ENCODE results near the gene CFLAR.

DNA sequence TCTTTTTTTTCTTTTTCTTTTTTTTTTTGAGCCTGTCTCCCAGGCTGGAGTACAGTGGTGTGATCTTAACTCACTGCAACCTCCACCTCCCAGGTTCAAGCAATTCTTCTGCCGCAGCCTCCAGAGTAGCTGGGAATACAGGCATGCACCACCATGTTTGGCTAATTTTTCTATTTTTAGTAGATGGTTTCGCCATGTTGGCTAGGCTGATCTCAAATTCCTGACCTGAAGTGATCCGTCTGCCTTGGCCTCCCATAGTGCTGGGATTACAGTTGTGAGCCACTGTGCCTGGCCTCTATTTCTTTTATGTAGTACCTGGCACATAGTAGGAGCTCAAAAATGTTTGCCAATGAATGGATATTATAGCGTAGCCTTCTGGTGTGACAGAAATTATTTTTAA is 6.8 kb upstream of the CFLAR start:
- TF ChIP-seq, protein P1, sequence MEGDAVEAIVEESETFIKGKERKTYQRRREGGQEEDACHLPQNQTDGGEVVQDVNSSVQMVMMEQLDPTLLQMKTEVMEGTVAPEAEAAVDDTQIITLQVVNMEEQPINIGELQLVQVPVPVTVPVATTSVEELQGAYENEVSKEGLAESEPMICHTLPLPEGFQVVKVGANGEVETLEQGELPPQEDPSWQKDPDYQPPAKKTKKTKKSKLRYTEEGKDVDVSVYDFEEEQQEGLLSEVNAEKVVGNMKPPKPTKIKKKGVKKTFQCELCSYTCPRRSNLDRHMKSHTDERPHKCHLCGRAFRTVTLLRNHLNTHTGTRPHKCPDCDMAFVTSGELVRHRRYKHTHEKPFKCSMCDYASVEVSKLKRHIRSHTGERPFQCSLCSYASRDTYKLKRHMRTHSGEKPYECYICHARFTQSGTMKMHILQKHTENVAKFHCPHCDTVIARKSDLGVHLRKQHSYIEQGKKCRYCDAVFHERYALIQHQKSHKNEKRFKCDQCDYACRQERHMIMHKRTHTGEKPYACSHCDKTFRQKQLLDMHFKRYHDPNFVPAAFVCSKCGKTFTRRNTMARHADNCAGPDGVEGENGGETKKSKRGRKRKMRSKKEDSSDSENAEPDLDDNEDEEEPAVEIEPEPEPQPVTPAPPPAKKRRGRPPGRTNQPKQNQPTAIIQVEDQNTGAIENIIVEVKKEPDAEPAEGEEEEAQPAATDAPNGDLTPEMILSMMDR (IDR thresholded peaks at IDR 0.05; ENCODE audit: insufficient read depth, low read depth, low read length): no peak
- TF ChIP-seq EZH2 (IDR thresholded peaks at IDR 0.05; ENCODE audit: insufficient read depth, low read length): no peak

All from astrocyte (in vitro differentiated cells and primary cell).